22Rv1 (cell line): ENCODE measurements around the gene NCKAP5.
"Not testable (repeated sequence)": the region's sequence is repeated elsewhere in the genome, so short reads cannot be mapped to it uniquely, and the experiment has no call there.

Experiments used
- H3K27ac ChIP-seq: fragments of 450-650 bp; 2 replicates; pipeline ENCODE4 v1.5.1; 2017
- CTCF ChIP-seq: fragments of 450-650 bp; IDR thresholded peaks from 2 replicates; pipeline ENCODE4 v1.5.1; 2017; ENCODE audit warnings: mild to moderate bottlenecking
- ZFX ChIP-seq: fragments of 450-650 bp; IDR thresholded peaks from 2 replicates; pipeline ENCODE4 v1.6.1; 2017; ENCODE audit warnings: antibody characterized with exemption, borderline replicate concordance

The NCKAP5 gene

DNA sequence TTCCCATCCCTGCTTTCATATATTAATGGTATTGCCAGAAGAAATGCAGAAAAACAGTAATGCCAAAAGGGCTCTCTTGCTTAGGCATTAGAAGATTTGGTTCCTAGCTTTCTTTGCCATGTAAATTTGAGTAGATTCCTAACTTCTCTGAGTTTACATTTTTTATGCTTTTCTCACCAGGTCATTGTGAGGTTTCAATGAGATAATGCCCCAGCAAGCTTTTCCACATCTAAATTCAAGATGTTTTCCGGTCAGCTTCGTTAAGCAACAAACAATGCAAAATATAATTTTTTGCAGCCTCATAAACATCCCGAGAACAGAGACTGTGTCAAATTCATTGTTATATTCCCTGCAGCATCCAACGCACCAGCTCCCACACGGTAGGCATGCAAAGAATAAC lies 44.9 kb downstream of the NCKAP5 start:
- no peak overlapping the region for H3K27ac ChIP-seq
- TF ChIP-seq CTCF: no peak
- TF ChIP-seq ZFX: no peak

DNA sequence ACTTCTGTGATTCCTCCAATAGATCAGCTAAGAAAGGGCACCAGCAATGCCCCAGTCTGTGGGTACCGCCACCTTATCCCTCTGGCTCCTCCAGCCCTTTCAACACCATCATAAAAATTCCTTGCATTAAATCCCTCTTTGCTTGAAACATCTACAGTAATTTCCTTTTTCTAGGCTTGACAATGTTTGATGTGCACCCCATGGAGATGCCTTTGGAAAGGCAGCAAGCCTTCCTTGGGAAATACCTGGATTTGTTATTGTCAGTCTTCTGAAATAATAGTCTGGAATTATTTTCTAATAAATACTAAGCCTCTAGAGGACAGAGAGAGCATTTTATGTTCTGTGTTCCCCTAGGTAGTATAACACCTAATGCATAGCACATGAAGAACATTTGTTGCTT lies 46.1 kb downstream of the NCKAP5 start:
- no peak for TF ChIP-seq CTCF
- no peak for TF ChIP-seq ZFX
- H3K27ac ChIP-seq: no peak overlapping the region

DNA sequence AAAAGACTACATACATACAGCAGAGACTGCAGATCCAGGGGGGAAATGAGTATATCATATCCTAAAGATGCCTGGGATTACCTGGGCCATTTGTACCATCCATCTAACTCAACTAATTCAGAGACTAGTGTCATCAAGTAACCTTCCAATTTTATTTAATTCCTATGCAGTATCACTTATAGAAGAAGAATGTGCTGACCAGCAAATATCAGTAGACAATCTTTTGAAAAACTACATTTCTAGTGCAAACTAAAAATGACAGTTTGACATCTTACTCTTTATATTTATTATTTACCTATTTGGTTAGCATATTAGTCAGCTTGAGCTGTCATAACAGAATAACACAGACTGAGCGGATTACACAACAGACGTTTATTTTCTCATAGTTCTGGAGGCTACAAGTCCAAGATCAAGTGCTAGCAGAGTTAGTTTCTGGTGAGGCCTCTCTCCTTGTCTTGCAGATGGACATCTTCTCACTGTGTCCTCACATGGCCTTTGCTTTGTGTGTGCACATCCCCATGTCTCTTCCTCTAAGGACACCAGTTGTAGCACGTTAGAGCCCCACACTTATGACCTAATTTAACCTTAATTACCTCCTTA lies 47.0 kb downstream of the NCKAP5 start:
- H3K27ac ChIP-seq: no peak overlapping the region
- no peak for TF ChIP-seq CTCF
- no peak for TF ChIP-seq ZFX

GRCh38 chr2:133519677-133520076 lies 48.6 kb downstream of the NCKAP5 start:
- TF ChIP-seq CTCF: peak; percentile 47
- H3K27ac ChIP-seq: not testable (repeated sequence)

DNA sequence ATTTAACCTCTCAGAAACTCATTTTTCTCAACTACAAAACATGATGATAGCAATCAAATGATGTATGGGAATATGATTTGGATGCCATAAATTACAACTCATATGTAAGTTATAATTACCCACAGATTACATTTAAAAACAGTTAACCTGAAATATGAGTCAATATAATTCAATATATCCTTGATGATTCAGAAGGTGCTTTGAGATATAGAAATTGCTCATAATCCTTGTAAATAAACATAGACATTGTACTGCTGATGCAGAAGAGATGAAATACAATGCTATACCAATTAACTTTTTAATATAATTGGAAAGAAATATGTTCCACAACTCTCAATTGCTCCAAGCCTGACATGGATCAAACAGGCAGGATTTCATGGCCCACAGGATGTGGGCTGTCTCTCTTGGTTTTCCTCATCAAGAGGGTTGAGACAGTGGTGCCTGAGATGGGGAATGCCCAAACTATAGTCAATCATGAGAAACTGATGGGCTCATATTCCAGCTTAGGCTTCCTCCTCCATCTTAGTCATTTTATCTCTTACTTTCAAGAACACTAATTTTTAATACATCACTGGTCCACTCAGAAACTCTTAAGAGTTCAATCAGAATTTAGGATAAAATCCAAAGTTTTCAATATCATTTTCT lies 49.4 kb downstream of the NCKAP5 start:
- TF ChIP-seq CTCF (no peak), ZFX (no peak)
- H3K27ac ChIP-seq: no peak overlapping the region

GRCh38 chr2:133517876-133518275 lies 50.4 kb downstream of the NCKAP5 start:
- no peak overlapping the region for H3K27ac ChIP-seq
- TF ChIP-seq CTCF (no peak), ZFX (no peak)

DNA sequence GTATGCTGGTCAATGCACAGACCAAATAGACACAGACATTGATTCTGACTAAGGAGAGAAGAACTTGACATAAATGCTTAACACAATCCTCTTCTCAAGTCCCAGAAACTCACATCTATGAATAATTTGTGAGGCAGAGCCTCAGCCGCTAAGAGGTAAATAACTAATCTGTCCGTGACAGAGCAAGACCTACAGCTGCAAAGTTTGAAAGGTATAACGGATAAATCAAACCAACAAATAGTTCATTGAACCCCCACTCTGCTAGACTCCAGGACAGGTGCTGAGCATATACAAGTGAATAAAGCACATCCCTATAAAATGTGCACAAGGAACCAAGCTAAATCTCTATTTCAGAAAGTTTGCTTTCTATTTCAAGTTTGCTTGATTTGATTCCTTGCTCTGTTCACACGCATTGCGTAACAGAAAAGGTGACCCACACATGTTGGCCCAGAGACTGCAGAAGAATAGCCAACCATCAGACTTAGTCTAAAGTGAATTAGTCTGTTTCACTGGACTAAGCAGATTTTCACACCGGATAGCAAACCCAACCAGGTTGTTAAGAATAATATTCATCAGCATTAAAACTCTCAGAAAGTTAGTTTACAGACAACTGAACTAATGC lies 51.7 kb downstream of the NCKAP5 start:
- no peak overlapping the region for H3K27ac ChIP-seq
- no peak for TF ChIP-seq ZFX
- no peak for TF ChIP-seq CTCF
